HG02885 (cell line): ENCODE data around the gene ESAM.
A peak's percentile ranks its signal among the peaks of the same experiment; 100 is the strongest.

Source experiments
- ATAC-seq: cut with Tn5 transposase; IDR thresholded peaks from one replicate; pipeline ENCODE4 v1.9.1; 2021; ENCODE audit warnings: mild to moderate bottlenecking; ENCODE audit not compliant: unreplicated experiment, poor library complexity

Gene ESAM

GRCh38 chr11:124762105-124762623 lies at the start of gene ESAM:
TSS of gene ESAM (minus strand) at chr11:124762290. CDS start at chr11:124762154, 136 bp downstream.
- ATAC-seq: peak; percentile 68

DNA sequence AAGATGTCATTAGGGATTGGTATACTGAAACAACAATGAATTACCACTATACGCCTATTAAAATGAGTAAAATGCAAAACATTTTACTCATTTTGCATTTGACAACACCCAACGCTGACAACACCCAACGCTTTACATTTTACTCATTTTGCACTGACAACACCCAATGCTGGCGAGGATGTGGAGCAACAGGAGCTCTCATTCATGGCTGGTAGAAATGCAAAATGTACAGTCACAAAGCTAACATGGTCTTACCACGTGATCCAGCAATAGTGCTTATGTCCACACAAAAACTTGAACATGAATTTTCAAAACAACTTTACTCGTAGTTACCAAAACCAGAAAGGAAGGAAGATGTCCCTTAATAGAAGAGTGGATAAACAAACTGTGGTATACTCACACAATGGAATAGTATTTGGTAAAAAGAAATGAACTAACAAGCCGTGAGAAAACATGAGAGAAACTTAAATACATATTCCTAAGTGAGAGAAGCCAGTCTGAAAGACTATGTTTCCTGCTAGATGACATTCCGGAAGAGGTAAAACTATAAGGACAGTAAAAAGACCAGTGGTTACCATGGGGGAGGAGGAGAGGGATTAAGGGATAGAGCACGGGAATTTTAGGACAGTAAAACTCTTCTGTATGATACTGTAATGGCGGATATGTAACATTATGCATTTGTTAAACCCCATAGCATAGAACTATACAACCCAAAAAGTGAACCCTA lies 49.5 kb upstream of the ESAM start:
- no peak for ATAC-seq

DNA sequence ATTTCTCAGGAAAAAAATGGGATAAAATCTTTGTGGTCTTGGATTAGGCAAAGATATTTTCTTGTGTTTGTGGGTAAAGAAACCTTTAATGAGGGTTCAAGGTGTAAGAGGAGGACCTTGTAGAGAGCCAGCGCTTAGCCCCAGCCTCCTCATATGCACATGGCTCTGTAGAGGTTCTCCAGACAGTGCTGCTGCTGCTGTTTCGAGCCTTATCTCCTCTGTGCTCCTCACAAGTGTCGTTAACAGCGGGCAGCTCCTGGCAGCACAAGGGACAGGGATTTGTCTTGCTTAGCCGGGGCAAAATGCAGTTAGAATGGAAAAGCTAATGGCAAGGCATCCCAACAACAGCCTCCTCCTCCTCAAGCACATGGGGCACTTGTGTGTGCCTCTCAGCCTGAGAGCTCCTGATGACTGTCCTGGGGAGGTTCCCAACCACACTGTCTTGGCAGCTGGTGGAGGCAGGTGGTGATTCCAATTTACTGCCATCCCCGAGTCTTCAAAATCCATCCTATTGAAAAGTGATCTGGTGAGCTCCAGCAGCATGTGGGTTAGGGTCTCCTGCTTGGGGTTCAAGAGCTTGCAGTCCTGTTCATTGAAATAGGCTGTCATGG lies 45.7 kb upstream of the ESAM start:
- ATAC-seq: no peak

DNA sequence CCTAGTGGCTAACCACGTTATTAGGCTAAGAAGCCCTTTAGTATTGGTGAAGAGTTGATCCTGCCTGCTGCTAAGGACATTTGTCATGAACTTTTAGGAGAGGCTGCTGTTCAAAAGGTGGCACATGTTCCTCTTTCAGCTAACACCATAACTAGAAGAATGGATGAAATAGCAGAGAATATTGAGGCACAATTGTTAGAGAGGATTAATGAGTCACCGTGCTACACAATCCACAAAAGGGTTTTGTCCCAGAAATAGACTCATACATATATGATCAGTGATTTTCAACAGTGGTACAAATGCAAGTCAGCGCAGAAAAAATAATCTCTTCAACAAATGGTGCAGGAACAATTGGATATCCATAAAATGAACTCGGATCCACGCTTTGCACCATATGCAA lies 45.1 kb upstream of the ESAM start:
- no peak for ATAC-seq

- ATAC-seq: no peak
These were observed 42.8 kb upstream of the ESAM start for GRCh38 chr11:124804884-124805283.

- no peak for ATAC-seq
These were observed 39.7 kb upstream of the ESAM start for GRCh38 chr11:124801636-124802312.

- ATAC-seq: no peak
These were observed 38.9 kb upstream of the ESAM start for GRCh38 chr11:124801014-124801413.

- ATAC-seq: peak; percentile 92
These were observed 38.3 kb upstream of the ESAM start, which contains the start of gene MSANTD2 for GRCh38 chr11:124800226-124800929. TSS of gene MSANTD2 (minus strand) at chr11:124800406. CDS start at chr11:124800380, 26 bp downstream.

DNA sequence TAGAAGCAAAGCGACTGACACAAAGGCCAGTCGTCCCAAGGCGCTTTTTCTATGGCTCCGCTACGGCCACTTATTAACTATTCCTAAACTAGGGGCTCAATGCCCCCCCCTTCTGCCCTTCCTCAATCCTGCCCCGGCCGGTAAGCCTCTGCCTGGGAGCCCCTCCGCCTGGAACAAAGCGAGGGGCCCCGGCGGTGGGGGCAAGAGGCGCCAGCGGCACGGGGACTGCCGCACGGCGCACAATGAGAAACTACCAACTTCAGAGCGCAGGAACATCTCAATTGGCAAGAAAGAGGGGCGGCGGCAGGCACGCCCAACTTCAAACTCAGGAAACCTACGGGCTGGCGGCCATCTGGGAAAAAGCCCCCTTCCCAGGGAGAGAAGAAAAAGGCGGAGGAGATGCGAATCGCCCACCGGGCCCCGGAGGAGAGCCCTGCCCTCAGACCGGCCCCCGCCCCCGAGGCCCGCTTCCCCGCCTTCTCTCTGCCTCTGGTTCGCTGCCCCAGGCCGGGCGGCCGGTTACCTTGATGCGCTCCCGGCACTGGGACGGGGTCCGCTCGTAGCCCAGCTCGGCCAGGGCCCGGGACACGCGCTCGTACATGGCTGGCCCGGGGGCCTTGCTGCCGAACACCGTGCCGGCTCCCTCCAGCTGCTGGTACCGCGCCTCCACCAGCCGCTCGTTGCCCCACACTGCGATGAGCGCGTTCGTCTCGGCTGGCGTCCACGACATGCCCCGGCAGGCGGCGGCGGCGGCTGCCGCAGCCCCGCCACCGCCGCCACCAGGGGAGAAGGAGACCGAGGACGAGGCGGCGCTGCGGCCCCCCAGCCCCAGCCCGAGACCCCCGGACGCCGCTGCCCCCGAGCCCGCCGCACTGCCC lies 37.5 kb upstream of the ESAM start:
- peak; percentile 40 for ATAC-seq

GRCh38 chr11:124798991-124799347 lies 36.9 kb upstream of the ESAM start:
- ATAC-seq: peak; percentile 8

DNA sequence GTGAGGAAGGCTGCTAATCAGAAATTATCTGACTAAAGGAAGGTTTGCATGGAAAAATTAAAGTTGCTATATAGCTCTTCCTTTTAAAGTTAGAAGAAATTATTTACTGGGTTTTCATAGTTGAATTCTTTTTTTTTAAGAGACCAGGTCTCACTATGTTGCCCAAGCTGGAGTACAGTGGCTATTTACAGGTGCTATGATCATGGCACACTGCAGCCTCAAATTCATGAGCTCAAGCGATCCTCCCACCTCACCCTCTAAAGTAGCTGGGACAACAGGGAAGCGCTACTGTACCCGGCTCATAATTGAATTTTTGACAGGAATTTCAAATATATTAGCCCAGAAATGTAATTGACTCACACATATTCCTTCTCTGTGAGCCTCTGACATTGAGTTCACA lies 34.2 kb upstream of the ESAM start:
- ATAC-seq: no peak

- ATAC-seq: peak; percentile 60
These were observed 31.6 kb upstream of the ESAM start for GRCh38 chr11:124793466-124794278.

DNA sequence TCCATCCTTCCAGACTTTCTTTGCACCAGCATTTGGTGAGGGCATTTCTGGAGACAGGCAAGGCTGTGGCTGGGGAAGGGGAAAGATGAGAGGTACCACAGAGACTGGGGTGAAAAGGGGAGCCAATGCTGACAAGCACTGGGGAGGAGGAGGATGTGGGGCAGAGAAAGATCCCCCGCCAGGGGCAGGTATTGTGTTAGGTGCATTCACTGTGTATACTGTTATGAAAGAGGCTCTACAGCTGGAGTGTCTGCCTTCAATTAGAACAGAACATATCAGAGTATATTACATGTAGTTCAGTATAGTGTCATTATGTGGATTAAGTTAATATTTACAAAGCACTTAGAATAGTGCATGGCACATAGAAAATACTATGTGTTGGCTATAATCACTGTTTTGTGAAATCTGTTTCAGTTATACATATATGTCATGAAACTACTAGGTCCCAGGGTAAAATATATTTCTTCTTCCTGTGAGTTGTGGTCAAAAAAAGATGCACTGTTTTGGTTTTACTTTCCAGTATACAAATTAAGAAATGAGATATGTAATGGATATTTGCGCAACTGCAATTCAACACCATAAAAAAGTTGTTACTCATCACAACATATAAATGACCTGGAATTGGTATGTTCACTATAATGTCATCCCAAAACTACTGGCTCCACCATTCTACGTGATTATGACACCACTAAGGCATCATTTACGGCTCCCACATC lies 29.7 kb upstream of the ESAM start:
- peak; percentile 78 for ATAC-seq

GRCh38 chr11:124788521-124788920 lies 26.4 kb upstream of the ESAM start:
- no peak for ATAC-seq

GRCh38 chr11:124784051-124784450 lies 22.0 kb upstream of the ESAM start:
- ATAC-seq: no peak

DNA sequence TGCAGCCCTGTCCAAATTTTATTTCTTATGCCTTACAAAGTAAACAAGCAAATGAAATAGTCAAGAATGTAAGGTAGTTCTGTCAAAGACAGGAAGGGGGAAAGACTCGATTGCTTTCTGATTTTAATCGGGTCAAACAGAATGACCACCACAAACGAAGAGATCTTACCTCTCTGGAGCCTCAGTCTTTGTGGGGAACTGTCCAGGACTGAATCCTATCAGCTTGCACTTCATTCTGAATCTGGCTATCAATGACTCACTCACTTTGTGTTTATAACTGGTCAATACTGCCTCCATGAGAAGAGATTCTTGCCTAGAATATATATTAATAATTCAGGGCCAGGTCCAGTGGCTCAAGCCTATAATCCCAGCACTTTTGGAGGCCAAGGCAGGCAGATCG lies 20.9 kb upstream of the ESAM start:
- ATAC-seq: no peak

- no peak for ATAC-seq
These were observed 17.5 kb upstream of the ESAM start for GRCh38 chr11:124779568-124779967.

DNA sequence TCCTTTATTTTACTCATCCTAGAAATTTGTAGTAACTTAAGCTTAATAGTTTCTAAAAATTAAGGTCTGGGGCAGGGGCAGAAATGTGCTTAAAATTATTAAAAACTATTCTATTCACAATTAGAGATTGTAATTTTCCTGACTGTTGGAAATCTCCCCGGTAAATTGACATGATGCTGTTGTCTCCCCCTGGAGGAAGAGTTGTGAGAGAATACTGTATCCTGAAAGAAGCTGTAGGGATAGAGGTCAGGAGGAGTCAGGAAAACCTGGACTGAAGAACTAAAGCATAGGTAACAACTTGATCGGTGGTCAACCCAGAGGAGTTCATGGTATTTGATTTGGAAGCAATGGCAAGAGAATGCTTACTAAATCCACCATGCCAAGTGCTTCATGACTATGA lies 16.2 kb upstream of the ESAM start:
- no peak for ATAC-seq
